Non-pigmented ciliary epithelial cell (primary cell): ENCODE results near the gene PROM1.

Source experiments
- DNase-seq: peaks from one replicate; pipeline ENCODE4 v3.0.0-alpha.2; 2010; ENCODE audit warnings: low read depth

PROM1 gene

GRCh38 chr4:16083241-16084191 lies at the start of gene PROM1:
PROM1 (minus strand) TSS chr4:16084023; CDS start chr4:16075906, 8,117 bp downstream.
- DNase-seq: no peak

GRCh38 chr4:16133406-16133805 lies 49.6 kb upstream of the PROM1 start:
- no peak for DNase-seq

GRCh38 chr4:16131293-16131692 lies 47.5 kb upstream of the PROM1 start:
- DNase-seq: no peak

GRCh38 chr4:16129336-16129735 lies 45.5 kb upstream of the PROM1 start:
- no peak for DNase-seq

GRCh38 chr4:16126714-16127113 lies 42.9 kb upstream of the PROM1 start:
- DNase-seq: no peak

- no peak for DNase-seq
Observed at GRCh38 chr4:16125571-16126445, 42.0 kb upstream of the PROM1 start.

- no peak for DNase-seq
Observed at GRCh38 chr4:16124232-16124631, 40.4 kb upstream of the PROM1 start.

- no peak for DNase-seq
Observed at GRCh38 chr4:16123356-16124084, 39.7 kb upstream of the PROM1 start.

GRCh38 chr4:16122784-16123183 lies 39.0 kb upstream of the PROM1 start:
- no peak for DNase-seq

- DNase-seq: no peak
Observed at GRCh38 chr4:16122308-16122711, 38.5 kb upstream of the PROM1 start.

GRCh38 chr4:16120720-16121119 lies 36.9 kb upstream of the PROM1 start:
- DNase-seq: no peak

- no peak for DNase-seq
Observed at GRCh38 chr4:16119981-16120380, 36.2 kb upstream of the PROM1 start.

- no peak for DNase-seq
Observed at GRCh38 chr4:16118090-16118489, 34.3 kb upstream of the PROM1 start.

- no peak for DNase-seq
Observed at GRCh38 chr4:16117164-16117563, 33.3 kb upstream of the PROM1 start.

- DNase-seq: no peak
Observed at GRCh38 chr4:16116493-16116990, 32.7 kb upstream of the PROM1 start.

- DNase-seq: no peak
Observed at GRCh38 chr4:16116019-16116418, 32.2 kb upstream of the PROM1 start.

- no peak for DNase-seq
Observed at GRCh38 chr4:16114546-16114945, 30.7 kb upstream of the PROM1 start.

- no peak for DNase-seq
Observed at GRCh38 chr4:16113741-16114140, 29.9 kb upstream of the PROM1 start.

- no peak for DNase-seq
Observed at GRCh38 chr4:16111533-16111932, 27.7 kb upstream of the PROM1 start.

- DNase-seq: no peak
Observed at GRCh38 chr4:16110661-16111290, 27.0 kb upstream of the PROM1 start.

- no peak for DNase-seq
Observed at GRCh38 chr4:16110199-16110598, 26.4 kb upstream of the PROM1 start.
